Measurements from ENCODE around the gene RCBTB2. TPM values are rescaled to one million over a fixed set of nuclear protein-coding genes. Genes with fewer than 3 reads are reported as not detected.

Gene RCBTB2
- total RNA-seq, 1 donor, result 10.5 TPM

- no peak overlapping the region for H2AFZ ChIP-seq (ENCODE audit: low read length)
- no peaks in the 10 kb centered on the region for H3K9me3 ChIP-seq (ENCODE audit: low read depth, low read length)
- H3K4me1 ChIP-seq (ENCODE audit: insufficient read depth, low read length), result peaks cover 18% of the 10 kb centered on the region
- H3K27ac ChIP-seq (ENCODE audit: low read depth, low read length), result no peak overlapping the region
- no peak for DNase-seq (ENCODE audit: insufficient read length, low spot score, missing footprints)
- H3K36me3 ChIP-seq (ENCODE audit: insufficient read depth, low read length), result no peaks in the 10 kb centered on the region
- peak overlapping the region; percentile 23 for H3K4me2 ChIP-seq (ENCODE audit: insufficient read depth, low read length)
- H4K20me1 ChIP-seq (ENCODE audit: insufficient read depth, low read length), result no peaks in the 10 kb centered on the region
- peaks cover 6% of the 10 kb centered on the region for H3K79me2 ChIP-seq (ENCODE audit: insufficient read depth, low read length)
- H3K4me3 ChIP-seq (ENCODE audit: insufficient read depth, low read length), result no peak overlapping the region
- TF ChIP-seq CTCF (IDR thresholded peaks at IDR 0.05; ENCODE audit: extremely low read depth, low read depth, low read length), result no peak
- no peaks in the 10 kb centered on the region for H3K27me3 ChIP-seq (ENCODE audit: insufficient read depth, low read length)
These were observed 89.3 kb downstream of the RCBTB2 start for GRCh38 chr13:48443442-48444208.

Other genes starting within 250 kb of the RCBTB2 start
- gene RB1, start 229.3 kb downstream of the RCBTB2 start, total RNA-seq, result 29.8 and 33.3 TPM in 2 replicates
- gene LPAR6, start 120.0 kb downstream of the RCBTB2 start, total RNA-seq, result 11.9 and 14.7 TPM in 2 replicates
- gene CYSLTR2, start 120.8 kb upstream of the RCBTB2 start, total RNA-seq, result under 0.01 TPM in 2 replicates

Data from osteoblast (primary cell).